GM10248 (cell line): ENCODE measurements around the gene RAB34.

Experiments used
- CTCF ChIA-PET: fragments of 300-600 bp; sonication (Branson Sonifier 250); formaldehyde crosslinking; extraction: SDS; loops from one replicate; lab custom pipeline; 2021; ENCODE audit warnings: antibody characterized with exemption; lab: Yijun Ruan, JAX
- POLR2A ChIA-PET: fragments of 350-650 bp; sonication (Branson Sonifier 250); formaldehyde crosslinking; extraction: SDS; loops from one replicate; lab custom pipeline; 2020; ENCODE audit warnings: antibody characterized with exemption; lab: Yijun Ruan, JAX
- DNase-seq: peaks from one replicate; pipeline ENCODE4 v3.0.0; 2012; ENCODE audit errors: extremely low spot score
- CTCF ChIP-seq: IDR thresholded peaks from 2 replicates; pipeline ENCODE4 v1.5.1; 2012; ENCODE audit warnings: mild to moderate bottlenecking, low read depth; ENCODE audit errors: extremely low read depth, missing control alignments, control extremely low read depth

Gene RAB34

GRCh38 chr17:28759256-28759865 is 41.7 kb upstream of the RAB34 start:
- TF ChIP-seq CTCF, result no peak
- ChIA-PET CTCF (interaction anchor here (6.2 to 7.2 kb wide), 3 partner anchors 11 to 32 kb away, joined by 68 to 210 read pairs (median 94); partner anchors contain the start of genes NEK8, TLCD1 and TRAF4), POLR2A (interaction anchor here (0.6 kb wide), 1 partner anchor 8 kb away, joined by 3 read pairs; no protein-coding TSS in a partner anchor)
- DNase-seq, result no peak

GRCh38 chr17:28758411-28759121 is 40.9 kb upstream of the RAB34 start:
- no peak for TF ChIP-seq CTCF
- DNase-seq, result no peak
- CTCF ChIA-PET, result interaction anchor here (1.2 to 1.3 kb wide), 2 partner anchors 9 to 10 kb away, joined by 3 to 4 read pairs; no protein-coding TSS in a partner anchor
- POLR2A ChIA-PET, result interaction anchor here (2.4 kb wide), 1 partner anchor 32 kb away, joined by 8 read pairs; the partner anchor contains the start of gene TLCD1

GRCh38 chr17:28756049-28756804 is 38.6 kb upstream of the RAB34 start:
- no peak for TF ChIP-seq CTCF
- CTCF ChIA-PET, result interaction anchor here (0.7 kb wide), 1 partner anchor 30 kb away, joined by 3 read pairs; no protein-coding TSS in a partner anchor
- POLR2A ChIA-PET, result interaction anchor here (1.0 to 2.4 kb wide), 3 partner anchors 15 to 45 kb away, joined by 3 to 8 read pairs (median 4); partner anchors contain the start of genes PROCA1 and TLCD1

GRCh38 chr17:28755486-28755885 is 37.8 kb upstream of the RAB34 start:
- no peak for DNase-seq
- ChIA-PET CTCF (interaction anchor here (1.3 to 16.2 kb wide), 3 partner anchors 7 to 29 kb away, joined by 3 to 472 read pairs (median 210); partner anchors contain the start of genes NEK8 and TLCD1), POLR2A (interaction anchor here (1.3 kb wide), 1 partner anchor 28 kb away, joined by 6 read pairs; no protein-coding TSS in a partner anchor)
- no peak for TF ChIP-seq CTCF

More at GRCh38 chr17:28756049-28756804, 38.6 kb upstream of the RAB34 start:
- no peak for DNase-seq

GRCh38 chr17:28751600-28752366 is 34.1 kb upstream of the RAB34 start:
- POLR2A ChIA-PET, result interaction anchor here (0.6 to 5.4 kb wide), 4 partner anchors 9 to 357 kb away, joined by 3 to 90 read pairs (median 6); partner anchors contain the start of genes NEK8 and TLCD1
- no peak for TF ChIP-seq CTCF
- DNase-seq, result no peak
- CTCF ChIA-PET, result interaction anchor here (0.9 to 16.2 kb wide), 15 partner anchors 8 to 202 kb away, joined by 3 to 472 read pairs (median 4); partner anchors contain the start of genes DHRS13, FAM222B, FLOT2 and NEK8
